SJCRH30 (cell line): ENCODE measurements around the gene ASCL1. TPM values are rescaled to one million over a fixed set of nuclear protein-coding genes. Genes with fewer than 3 reads are reported as not detected.

Experiments
- DNase-seq, 2 experiments: peaks; one replicate each; pipeline ENCODE4 v3.0.0-alpha.2; 2015 to 2020
- H3K27ac ChIP-seq: fragments of 250-450 bp; sonication (Bioruptor Pico); 2 replicates; pipeline ENCODE4 v1.5.1; 2020; ENCODE audit warnings: mild to moderate bottlenecking, moderate library complexity
- H3K27me3 ChIP-seq: fragments of 250-450 bp; sonication (Bioruptor Pico); 2 replicates; pipeline ENCODE4 v1.5.1; 2020; ENCODE audit warnings: mild to moderate bottlenecking, moderate library complexity
- H3K36me3 ChIP-seq: fragments of 250-450 bp; sonication (Bioruptor Pico); 2 replicates; pipeline ENCODE4 v1.5.1; 2020; ENCODE audit warnings: mild to moderate bottlenecking, moderate library complexity
- H3K4me1 ChIP-seq: fragments of 250-450 bp; sonication (Bioruptor Pico); 2 replicates; pipeline ENCODE4 v1.5.1; 2020; ENCODE audit warnings: mild to moderate bottlenecking, moderate library complexity
- H3K4me3 ChIP-seq: fragments of 250-450 bp; sonication (Bioruptor Pico); 2 replicates; pipeline ENCODE4 v1.5.1; 2020; ENCODE audit warnings: mild to moderate bottlenecking, moderate library complexity
- H3K9me3 ChIP-seq: fragments of 250-450 bp; sonication (Bioruptor Pico); replicated peaks from 2 replicates; pipeline ENCODE4 v1.5.1; 2020; ENCODE audit warnings: mild to moderate bottlenecking, moderate library complexity
- total RNA-seq: library from RNA; depleted of rRNA; stranded (reverse); fragments of >200 nt; shearing (Covaris generic); gene quantifications from 2 replicates; pipeline ENCODE4 v1.2.3, GENCODE V29; 2014; rRNA removed

ASCL1 gene
- total RNA-seq, 1 experiment from 2014 or later, result not detected

DNA sequence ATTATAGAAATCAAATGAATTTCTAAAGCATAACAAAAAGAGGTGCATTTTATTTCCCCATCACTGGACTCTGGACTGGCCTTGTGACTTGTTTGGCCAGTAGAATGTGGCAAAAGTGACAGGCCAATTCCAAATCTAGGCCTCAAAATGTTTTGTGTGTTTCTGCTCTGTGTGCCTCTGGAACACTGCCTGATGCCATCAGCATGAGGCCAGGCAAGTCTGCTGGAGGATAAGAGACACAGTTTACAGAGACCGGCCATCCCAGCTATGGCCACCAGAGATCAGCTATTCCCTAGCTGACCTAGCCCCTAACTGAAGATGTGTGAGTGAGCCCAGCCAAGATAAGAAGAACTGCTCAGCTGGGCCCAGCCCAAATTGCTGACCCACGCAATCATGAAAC lies 32.9 kb downstream of the ASCL1 start:
- Histone ChIP-seq H3K27me3 (no peaks in the 10 kb centered on the region), H3K4me1 (no peaks in the 10 kb centered on the region), H3K4me3 (no peak overlapping the region), H3K9me3 (no peaks in the 10 kb centered on the region), H3K27ac (no peak overlapping the region), H3K36me3 (no peaks in the 10 kb centered on the region)
- DNase-seq, result no peak

DNA sequence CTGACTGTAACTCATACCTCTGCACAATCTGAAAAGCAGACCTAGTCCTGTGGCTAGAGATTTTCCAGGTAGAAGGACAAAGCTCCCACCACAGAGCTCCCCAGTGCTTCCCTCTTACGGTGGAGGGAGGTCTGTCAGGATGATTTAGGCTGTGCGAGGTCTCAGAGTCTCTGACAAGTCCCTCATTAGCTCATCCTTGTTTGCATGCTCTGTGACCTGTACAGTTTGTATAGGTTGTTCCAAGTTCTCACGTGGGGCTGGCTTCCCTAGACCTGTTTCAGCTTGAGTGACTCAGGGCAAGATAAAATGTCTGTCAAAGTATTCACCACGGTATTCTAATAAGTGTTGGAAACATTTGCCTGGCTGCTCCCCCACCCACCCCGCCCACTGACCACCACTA lies 34.8 kb downstream of the ASCL1 start:
- Histone ChIP-seq H3K9me3 (no peaks in the 10 kb centered on the region), H3K27me3 (no peaks in the 10 kb centered on the region), H3K36me3 (no peaks in the 10 kb centered on the region), H3K4me1 (no peaks in the 10 kb centered on the region), H3K27ac (no peak overlapping the region), H3K4me3 (no peak overlapping the region)
- no peak for DNase-seq

GRCh38 chr12:102992720-102993119 lies 35.2 kb downstream of the ASCL1 start:
- Histone ChIP-seq H3K9me3 (no peaks in the 10 kb centered on the region), H3K4me1 (no peaks in the 10 kb centered on the region), H3K4me3 (no peak overlapping the region), H3K36me3 (no peaks in the 10 kb centered on the region), H3K27ac (no peak overlapping the region), H3K27me3 (no peaks in the 10 kb centered on the region)
- DNase-seq, result no peak

DNA sequence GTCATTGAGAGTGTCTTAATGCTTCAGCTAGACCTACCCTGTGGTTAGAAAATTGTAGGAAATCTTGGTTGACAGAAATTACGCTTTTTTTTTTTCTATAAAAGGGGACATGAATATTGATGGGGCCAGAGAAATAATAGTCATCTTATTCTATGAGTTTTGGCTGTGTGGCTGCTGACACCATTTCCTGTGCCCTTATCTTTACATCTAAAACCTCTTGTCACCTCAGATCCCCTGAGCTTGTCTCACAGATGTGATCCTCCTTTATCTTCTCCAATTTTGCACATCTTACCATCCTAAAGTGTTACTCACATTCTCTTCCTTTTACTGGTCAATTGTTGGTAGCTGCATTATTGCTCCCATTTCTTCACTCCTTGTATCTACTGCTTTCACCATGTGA lies 36.1 kb downstream of the ASCL1 start:
- no peak overlapping the region for H3K27ac ChIP-seq
- no peaks in the 10 kb centered on the region for H3K27me3 ChIP-seq
- no peaks in the 10 kb centered on the region for H3K9me3 ChIP-seq
- H3K36me3 ChIP-seq, result no peaks in the 10 kb centered on the region
- no peaks in the 10 kb centered on the region for H3K4me1 ChIP-seq
- DNase-seq, result no peak
- H3K4me3 ChIP-seq, result no peak overlapping the region

DNA sequence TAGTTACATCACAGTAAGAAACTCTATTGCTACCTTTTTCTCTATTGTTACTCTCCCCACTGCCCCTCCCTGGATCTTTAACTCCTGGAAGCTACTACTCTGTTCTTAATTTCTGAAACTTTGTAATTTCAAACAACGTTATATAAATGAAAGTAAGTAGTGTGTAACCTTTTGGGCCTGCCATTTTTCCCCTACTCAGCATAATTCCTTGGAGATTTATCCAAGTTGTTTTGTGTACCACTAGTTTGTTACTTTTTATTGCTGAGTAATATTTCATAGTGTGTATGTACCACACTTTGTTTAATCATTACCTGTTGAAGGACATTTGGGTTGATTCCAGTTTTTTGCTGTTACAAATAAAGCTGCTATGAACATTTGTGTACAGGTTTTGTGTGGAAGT lies 37.9 kb downstream of the ASCL1 start:
- Histone ChIP-seq H3K9me3 (no peaks in the 10 kb centered on the region), H3K36me3 (no peaks in the 10 kb centered on the region), H3K27ac (no peak overlapping the region)

More for the DNA sequence above, 37.9 kb downstream of the ASCL1 start:
- Histone ChIP-seq H3K4me1 (no peaks in the 10 kb centered on the region), H3K27me3 (no peaks in the 10 kb centered on the region), H3K4me3 (no peak overlapping the region)
- no peak for DNase-seq

Other genes with a start within 250 kb of the ASCL1 start
- not detected in 2 replicates for gene PAH, start 40.4 kb upstream of the ASCL1 start, total RNA-seq